A375 (cell line): ENCODE measurements around the gene CNOT3. TPM values are rescaled to one million over a fixed set of nuclear protein-coding genes. Genes with fewer than 3 reads are reported as not detected.

Experiments
- total RNA-seq: library from RNA; depleted of rRNA; stranded (reverse); fragments of >200 nt; shearing (Covaris generic); gene quantifications from 2 replicates; pipeline ENCODE4 v1.2.3, GENCODE V29; 2014; rRNA removed

Gene CNOT3
- total RNA-seq, result 26.0 and 31.0 TPM in 2 replicates

GRCh38 chr19:54137699-54138488 is at the start of gene CNOT3:
CNOT3 (plus strand) TSS chr19:54137762; CDS start chr19:54142979, 5,217 bp downstream.

GRCh38 chr19:54100561-54100960 is 37.0 kb upstream of the CNOT3 start, which contains the start of gene OSCAR:
OSCAR (minus strand) TSS chr19:54100803; CDS start chr19:54100792, 11 bp downstream.

DNA sequence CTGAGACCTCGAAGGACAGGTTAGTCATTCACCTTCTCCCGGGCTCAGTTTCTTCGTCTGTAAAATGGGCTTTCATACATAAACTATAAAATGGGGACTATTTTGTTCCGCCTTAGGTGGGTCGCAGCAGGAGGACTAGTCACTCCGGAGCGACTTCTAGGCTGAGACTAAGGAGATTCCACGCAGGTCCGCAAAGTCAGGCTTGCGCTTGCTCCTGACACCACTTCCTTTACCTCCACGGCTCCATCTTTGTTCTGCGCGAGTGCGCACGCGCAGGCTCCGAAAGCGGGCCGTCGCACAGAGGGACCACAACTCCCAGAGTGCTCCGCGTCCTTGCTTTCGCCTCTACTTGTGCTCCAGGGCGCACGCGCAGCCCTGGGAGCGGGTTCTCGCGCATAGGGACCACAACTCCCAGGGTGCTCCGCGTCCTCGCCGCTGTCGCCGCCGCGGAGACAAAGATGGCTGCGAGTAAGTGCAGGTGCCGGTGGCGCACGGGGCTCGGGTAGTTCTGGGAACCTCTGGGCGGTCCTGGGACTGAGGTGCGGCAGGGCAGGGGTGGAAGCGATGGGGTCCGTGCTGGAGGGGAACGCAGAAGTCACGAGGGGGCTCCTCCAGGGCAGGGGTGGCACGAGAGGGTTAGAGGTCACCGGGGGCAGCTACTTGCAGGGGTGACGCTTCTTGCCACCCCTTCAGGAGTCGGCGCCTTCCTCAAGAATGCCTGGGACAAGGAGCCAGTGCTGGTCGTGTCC is 35.0 kb upstream of the CNOT3 start, which contains the start of gene NDUFA3:
Gene NDUFA3 (plus strand): TSS at position 435 of the 749 bp plus-strand sequence. CDS start 24 bp downstream, at position 459.

GRCh38 chr19:54115109-54116063 is 22.2 kb upstream of the CNOT3 start, which contains the start of the genes PRPF31 and TFPT:
PRPF31 (plus strand) TSS chr19:54115754; CDS start chr19:54118279, 2,525 bp downstream.
TFPT (minus strand) TSS chr19:54115657; CDS start chr19:54115269, 388 bp downstream.

GRCh38 chr19:54159352-54160181 is 22.0 kb downstream of the CNOT3 start, which contains the start of gene LENG1:
LENG1 (minus strand) TSS chr19:54159721; CDS start chr19:54159695, 26 bp downstream.

DNA sequence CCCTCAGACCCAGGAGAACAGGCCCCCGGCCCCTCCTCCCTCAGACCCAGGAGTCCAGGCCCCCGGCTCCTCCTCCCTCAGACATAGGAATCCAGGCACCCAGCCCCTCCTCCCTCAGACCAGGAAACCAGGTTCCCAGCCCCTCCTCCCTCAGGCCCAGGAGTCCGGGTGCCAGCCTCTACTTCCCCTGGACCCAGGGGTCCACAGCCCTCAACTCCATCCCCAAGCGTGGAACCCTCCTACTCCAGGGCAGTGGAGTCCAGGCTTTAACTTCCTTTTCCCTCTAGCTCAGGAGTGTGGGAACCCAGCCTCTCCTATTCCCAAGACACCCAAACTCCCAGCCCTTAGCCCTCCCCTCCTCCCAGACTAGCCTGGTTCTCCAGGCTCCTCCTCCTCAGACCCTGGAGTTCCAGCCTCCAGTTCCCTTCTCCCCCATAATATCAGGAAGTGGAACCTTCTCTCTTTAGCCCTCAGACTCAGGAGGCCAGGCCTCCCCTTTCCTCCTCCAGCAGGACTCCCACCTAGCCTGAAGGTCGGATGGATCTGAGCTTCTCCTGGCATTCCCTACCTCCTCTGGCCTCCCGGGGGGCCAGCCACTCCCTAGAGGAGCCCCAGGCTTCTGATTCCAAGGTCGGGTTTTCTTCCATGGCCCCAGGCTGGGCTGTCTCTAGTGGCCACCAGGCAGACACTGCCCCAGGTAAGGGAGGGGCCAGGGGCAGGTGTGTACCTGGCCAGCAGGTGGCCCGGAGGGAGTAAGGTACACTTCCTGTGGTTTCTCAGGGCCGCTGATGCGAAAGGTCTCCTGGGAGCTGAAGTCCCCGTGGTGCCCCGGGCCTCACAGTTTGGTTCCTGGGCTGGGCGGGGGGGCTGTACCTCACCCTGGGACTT is 35.2 kb downstream of the CNOT3 start, which contains the start of gene TMC4:
Gene TMC4 (minus strand): TSS at position 690 of the 888 bp plus-strand sequence. CDS start 43 bp downstream, at position 647.

DNA sequence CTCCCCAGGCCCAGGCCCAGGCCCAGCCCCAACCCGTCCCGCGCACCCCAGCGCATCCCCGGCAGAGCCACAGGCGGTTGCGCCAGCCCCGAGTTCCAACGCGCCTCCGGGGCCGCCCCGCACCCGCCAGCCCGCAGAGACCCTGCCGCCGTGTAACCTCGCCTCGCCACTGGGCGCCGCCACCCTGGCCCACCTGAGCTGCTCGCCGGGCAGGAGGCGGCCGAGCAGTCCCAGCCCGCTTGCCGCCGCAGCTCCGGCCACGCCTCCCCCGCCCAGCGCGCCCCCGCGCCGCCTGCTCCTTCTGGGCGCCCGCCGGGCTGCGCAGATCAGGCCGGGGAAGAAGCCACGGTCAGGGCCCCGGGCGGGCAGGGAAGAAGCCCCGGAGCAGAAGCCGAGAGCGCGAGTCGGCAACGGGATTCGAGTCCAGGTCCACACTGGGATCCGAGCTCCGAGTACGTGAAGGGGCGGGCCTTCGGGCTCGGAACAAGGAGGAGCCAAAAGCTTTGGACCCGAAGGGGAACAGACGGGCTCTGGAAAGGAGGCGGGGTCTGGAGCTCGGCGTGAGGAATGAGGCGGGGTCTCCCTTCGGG is 51.7 kb downstream of the CNOT3 start, which contains the start of gene MBOAT7:
Gene MBOAT7 (minus strand): TSS at position 436 of the 590 bp plus-strand sequence. CDS start 1,072 bp downstream, outside the sequence.

GRCh38 chr19:54191011-54191810 is 53.6 kb downstream of the CNOT3 start, which contains the start of gene TSEN34:
TSEN34 (plus strand) TSS chr19:54191308; CDS start chr19:54191365, 57 bp downstream.

Other genes starting within 250 kb of the CNOT3 start
- gene CACNG7, start 228.5 kb upstream of the CNOT3 start, total RNA-seq, result 0.11 TPM in 1 of 2 replicates, not detected in the other
- 2.3 and 2.6 TPM in 2 replicates for gene CACNG8, start 174.8 kb upstream of the CNOT3 start, total RNA-seq
- gene CACNG6, start 146.1 kb upstream of the CNOT3 start, total RNA-seq, result 5.5 and 8.7 TPM in 2 replicates
- gene VSTM1, start 73.9 kb upstream of the CNOT3 start, total RNA-seq, result 0.45 and 1.0 TPM in 2 replicates
- gene TARM1, start 56.4 kb upstream of the CNOT3 start, total RNA-seq, result 0.45 TPM in 1 of 2 replicates, not detected in the other
- gene OSCAR, start 37.0 kb upstream of the CNOT3 start, total RNA-seq, result 8.3 and 11.7 TPM in 2 replicates
- 42.5 and 44.1 TPM in 2 replicates for gene NDUFA3, start 34.9 kb upstream of the CNOT3 start, total RNA-seq
- gene TFPT, start 22.1 kb upstream of the CNOT3 start, total RNA-seq, result 61.6 and 74.8 TPM in 2 replicates
- 79.6 and 95.4 TPM in 2 replicates for gene PRPF31, start 22.0 kb upstream of the CNOT3 start, total RNA-seq
- 20.4 and 23.2 TPM in 2 replicates for gene LENG1, start 22.0 kb downstream of the CNOT3 start, total RNA-seq
- 0.24 and 1.2 TPM in 2 replicates for gene TMC4, start 35.4 kb downstream of the CNOT3 start, total RNA-seq
- gene MBOAT7, start 51.8 kb downstream of the CNOT3 start, total RNA-seq, result 49.6 and 86.6 TPM in 2 replicates
- gene TSEN34, start 53.5 kb downstream of the CNOT3 start, total RNA-seq, result 61.6 and 79.7 TPM in 2 replicates
- 5,386 and 5,547 TPM in 2 replicates for gene RPS9, start 63.1 kb downstream of the CNOT3 start, total RNA-seq
- gene LILRB3, start 85.2 kb downstream of the CNOT3 start, total RNA-seq, result not detected in 2 replicates
- gene LILRA6, start 105.0 kb downstream of the CNOT3 start, total RNA-seq, result not detected in 2 replicates
- not detected in 2 replicates for gene LILRB5, start 119.5 kb downstream of the CNOT3 start, total RNA-seq
- gene LILRB2, start 143.3 kb downstream of the CNOT3 start, total RNA-seq, result not detected in 2 replicates
- gene LILRA5, start 175.4 kb downstream of the CNOT3 start, total RNA-seq, result not detected in 2 replicates
- not detected in 2 replicates for gene LILRA4, start 201.4 kb downstream of the CNOT3 start, total RNA-seq
- 0.32 TPM in 1 of 2 replicates, not detected in the other for gene LAIR1, start 227.2 kb downstream of the CNOT3 start, total RNA-seq